Activated CD4-positive, alpha-beta memory T cell treated with anti-CD3 and anti-CD28 coated beads, Interleukin-2, amount 10 ng/mL, durations not matched to agents 7 days and 5 days (primary cell): ENCODE data around the gene PLXND1. TPM values are rescaled to one million over a fixed set of nuclear protein-coding genes. Genes with fewer than 3 reads are reported as not detected.

Source experiments
- CTCF ChIA-PET: fragments of 350-600 bp; sonication (Branson Sonifier 250); formaldehyde crosslinking; loops from one replicate; lab custom pipeline; 2021; ENCODE audit warnings: antibody characterized with exemption, inconsistent platforms; lab: Charles Lee
- POLR2A ChIA-PET: fragments of 350-600 bp; sonication (Branson Sonifier 250); formaldehyde crosslinking; loops from one replicate; lab custom pipeline; 2021; ENCODE audit warnings: antibody characterized with exemption; lab: Charles Lee
- DNase-seq: peaks from one replicate; pipeline ENCODE4 v3.0.0-alpha.2; 2020
- H3K27ac Mint-ChIP-seq: one replicate; pipeline ENCODE4 v1.8.0; 2021; ENCODE audit warnings: mild to moderate bottlenecking, mixed read lengths
- H3K27me3 Mint-ChIP-seq: one replicate; pipeline ENCODE4 v1.8.0; 2021; ENCODE audit warnings: mixed read lengths
- H3K36me3 Mint-ChIP-seq: one replicate; pipeline ENCODE4 v1.8.0; 2021; ENCODE audit warnings: low read depth, mixed read lengths
- H3K4me1 Mint-ChIP-seq: one replicate; pipeline ENCODE4 v1.8.0; 2021; ENCODE audit warnings: mixed read lengths
- H3K4me3 Mint-ChIP-seq: one replicate; pipeline ENCODE4 v1.8.0; 2021; ENCODE audit warnings: mild to moderate bottlenecking, mixed read lengths
- H3K9me3 Mint-ChIP-seq: one replicate; pipeline ENCODE4 v1.8.0; 2021; ENCODE audit warnings: mixed read lengths
- total RNA-seq, 2 experiments: library from RNA; stranded (reverse); gene quantifications; one replicate each; pipeline ENCODE4 v1.2.3, GENCODE V29; 2021

PLXND1 gene
- total RNA-seq, 2 experiments from 2014 or later: 13.4 to 18.0 TPM

- Mint-ChIP-seq H3K36me3 (no peaks in the 10 kb centered on the region), H3K9me3 (no peaks in the 10 kb centered on the region), H3K27ac (peak overlapping the region; percentile 65), H3K4me1 (peaks cover 28% of the 10 kb centered on the region), H3K27me3 (peaks cover 10% of the 10 kb centered on the region), H3K4me3 (no peak overlapping the region)
- ChIA-PET POLR2A (interaction anchor here (0.9 to 2.2 kb wide), 2 partner anchors 10 to 18 kb away, joined by 3 to 11 read pairs; no protein-coding TSS in a partner anchor), CTCF (interaction anchor here (0.6 to 1.4 kb wide), 2 partner anchors 47 to 68 kb away, joined by 3 to 5 read pairs; no protein-coding TSS in a partner anchor)
- DNase-seq: no peak
Measured at GRCh38 chr3:129558081-129558771, 48.2 kb downstream of the PLXND1 start.

GRCh38 chr3:129557548-129557894 is 49.0 kb downstream of the PLXND1 start:
- POLR2A ChIA-PET: interaction anchor here (2.2 kb wide), 1 partner anchor 18 kb away, joined by 11 read pairs; no protein-coding TSS in a partner anchor
- CTCF ChIA-PET: no interaction called here
- H3K4me3 Mint-ChIP-seq: no peak overlapping the region
- H3K4me1 Mint-ChIP-seq: peaks cover 28% of the 10 kb centered on the region
- H3K27ac Mint-ChIP-seq: no peak overlapping the region
- no peaks in the 10 kb centered on the region for H3K36me3 Mint-ChIP-seq
- DNase-seq: no peak
- H3K9me3 Mint-ChIP-seq: no peaks in the 10 kb centered on the region
- H3K27me3 Mint-ChIP-seq: peaks cover 14% of the 10 kb centered on the region

GRCh38 chr3:129556890-129557547 is 49.5 kb downstream of the PLXND1 start:
- H3K4me3 Mint-ChIP-seq: no peak overlapping the region
- ChIA-PET POLR2A (interaction anchor here (2.2 kb wide), 1 partner anchor 19 kb away, joined by 11 read pairs; no protein-coding TSS in a partner anchor), CTCF (no interaction called here)
- no peak for DNase-seq
- no peak overlapping the region for H3K27ac Mint-ChIP-seq
- peaks cover 15% of the 10 kb centered on the region for H3K27me3 Mint-ChIP-seq
- peaks cover 28% of the 10 kb centered on the region for H3K4me1 Mint-ChIP-seq
- no peaks in the 10 kb centered on the region for H3K36me3 Mint-ChIP-seq
- H3K9me3 Mint-ChIP-seq: no peaks in the 10 kb centered on the region

- Mint-ChIP-seq H3K27ac (no peak overlapping the region), H3K36me3 (no peaks in the 10 kb centered on the region), H3K4me1 (peaks cover 28% of the 10 kb centered on the region), H3K9me3 (no peaks in the 10 kb centered on the region), H3K27me3 (peaks cover 15% of the 10 kb centered on the region), H3K4me3 (no peak overlapping the region)
- POLR2A ChIA-PET: no interaction called here
- no peak for DNase-seq
- CTCF ChIA-PET: no interaction called here
Measured at GRCh38 chr3:129556358-129556695, 50.1 kb downstream of the PLXND1 start.

GRCh38 chr3:129555616-129556357 is 50.7 kb downstream of the PLXND1 start:
- no peak for DNase-seq
- Mint-ChIP-seq H3K9me3 (no peaks in the 10 kb centered on the region), H3K27me3 (peaks cover 15% of the 10 kb centered on the region), H3K27ac (no peak overlapping the region), H3K36me3 (no peaks in the 10 kb centered on the region), H3K4me3 (no peak overlapping the region), H3K4me1 (peaks cover 27% of the 10 kb centered on the region)
- POLR2A ChIA-PET: no interaction called here
- CTCF ChIA-PET: no interaction called here

- no peaks in the 10 kb centered on the region for H3K36me3 Mint-ChIP-seq
- no peak overlapping the region for H3K4me3 Mint-ChIP-seq
- no peak for DNase-seq
- no peaks in the 10 kb centered on the region for H3K9me3 Mint-ChIP-seq
- ChIA-PET CTCF (no interaction called here), POLR2A (interaction anchor here (1.3 kb wide), 1 partner anchor 21 kb away, joined by 4 read pairs; no protein-coding TSS in a partner anchor)
- no peak overlapping the region for H3K27ac Mint-ChIP-seq
- H3K4me1 Mint-ChIP-seq: peaks cover 25% of the 10 kb centered on the region
- peaks cover 13% of the 10 kb centered on the region for H3K27me3 Mint-ChIP-seq
Measured at GRCh38 chr3:129555153-129555550, 51.3 kb downstream of the PLXND1 start.

- POLR2A ChIA-PET: interaction anchor here (1.3 kb wide), 1 partner anchor 22 kb away, joined by 4 read pairs; no protein-coding TSS in a partner anchor
- Mint-ChIP-seq H3K27ac (no peak overlapping the region), H3K4me1 (peaks cover 25% of the 10 kb centered on the region), H3K27me3 (peaks cover 13% of the 10 kb centered on the region), H3K9me3 (no peaks in the 10 kb centered on the region), H3K36me3 (no peaks in the 10 kb centered on the region), H3K4me3 (no peak overlapping the region)
- CTCF ChIA-PET: no interaction called here
- DNase-seq: no peak
Measured at GRCh38 chr3:129554356-129555152, 51.9 kb downstream of the PLXND1 start.

GRCh38 chr3:129553719-129554118 is 52.8 kb downstream of the PLXND1 start:
- H3K9me3 Mint-ChIP-seq: no peaks in the 10 kb centered on the region
- peak; percentile 28 for DNase-seq
- H3K36me3 Mint-ChIP-seq: no peaks in the 10 kb centered on the region
- POLR2A ChIA-PET: no interaction called here
- peaks cover 13% of the 10 kb centered on the region for H3K27me3 Mint-ChIP-seq
- no peak overlapping the region for H3K27ac Mint-ChIP-seq
- CTCF ChIA-PET: no interaction called here
- H3K4me1 Mint-ChIP-seq: peaks cover 25% of the 10 kb centered on the region
- H3K4me3 Mint-ChIP-seq: no peak overlapping the region

GRCh38 chr3:129553171-129553570 is 53.3 kb downstream of the PLXND1 start:
- peaks cover 20% of the 10 kb centered on the region for H3K4me1 Mint-ChIP-seq
- no peak for DNase-seq
- CTCF ChIA-PET: no interaction called here
- H3K4me3 Mint-ChIP-seq: no peak overlapping the region
- no peaks in the 10 kb centered on the region for H3K9me3 Mint-ChIP-seq
- H3K36me3 Mint-ChIP-seq: no peaks in the 10 kb centered on the region
- POLR2A ChIA-PET: no interaction called here
- H3K27me3 Mint-ChIP-seq: peaks cover 13% of the 10 kb centered on the region
- H3K27ac Mint-ChIP-seq: no peak overlapping the region

- H3K36me3 Mint-ChIP-seq: no peaks in the 10 kb centered on the region
- H3K27ac Mint-ChIP-seq: no peak overlapping the region
- H3K4me1 Mint-ChIP-seq: peaks cover 13% of the 10 kb centered on the region
- H3K4me3 Mint-ChIP-seq: no peak overlapping the region
- POLR2A ChIA-PET: interaction anchor here (0.8 kb wide), 1 partner anchor 61 kb away, joined by 3 read pairs; no protein-coding TSS in a partner anchor
- CTCF ChIA-PET: no interaction called here
- DNase-seq: no peak
- H3K9me3 Mint-ChIP-seq: no peaks in the 10 kb centered on the region
- peaks cover 13% of the 10 kb centered on the region for H3K27me3 Mint-ChIP-seq
Measured at GRCh38 chr3:129552287-129553050, 54.0 kb downstream of the PLXND1 start.

GRCh38 chr3:129549805-129550204 is 56.7 kb downstream of the PLXND1 start:
- DNase-seq: no peak
- ChIA-PET CTCF (no interaction called here), POLR2A (no interaction called here)
- Mint-ChIP-seq H3K9me3 (no peaks in the 10 kb centered on the region), H3K4me3 (no peak overlapping the region), H3K4me1 (peaks cover 13% of the 10 kb centered on the region), H3K27me3 (peaks cover 14% of the 10 kb centered on the region), H3K27ac (no peak overlapping the region), H3K36me3 (no peaks in the 10 kb centered on the region)
